ENCODE measurements around the gene MYH7. TPM values are rescaled to one million over a fixed set of nuclear protein-coding genes. Genes with fewer than 3 reads are reported as not detected.
"Not testable (repeated sequence)": the region's sequence is repeated elsewhere in the genome, so short reads cannot be mapped to it uniquely, and the experiment has no call there.

Gene MYH7
- polyA plus RNA-seq, 4 donors = 0.37 to 8.6 (median 2.6) TPM

- Histone ChIP-seq H3K27ac (ENCODE audit: low read depth in 1 of 3, low read length in 2 of 3) (no peak overlapping the region), H3K27me3 (ENCODE audit: control insufficient read depth in 3 of 3, insufficient read depth in 3 of 3, low read length in 3 of 3) (peaks cover 0 to 13% (median 0%) of the 10 kb centered on the region in 3 donors), H3K36me3 (ENCODE audit: control insufficient read depth in 3 of 3, insufficient read depth in 2 of 3, low read depth in 1 of 3, low read length in 3 of 3) (no peaks in the 10 kb centered on the region), H3K9me3 (ENCODE audit: control insufficient read depth in 2 of 2, insufficient read depth in 1 of 2, low read depth in 1 of 2, low read length in 1 of 2) (no peaks in the 10 kb centered on the region), H3K4me1 (ENCODE audit: control insufficient read depth in 3 of 3, insufficient read depth in 2 of 3, low read depth in 1 of 3, low read length in 2 of 3) (no peaks in the 10 kb centered on the region), H3K4me3 (ENCODE audit: low read depth in 1 of 3, low read length in 3 of 3) (no peak overlapping the region)
- no peak for FAIRE-seq
- 80 to 88% (median 86%) methylated on average over 13 to 14 of the region's 14 CpGs for WGBS, 3 donors
- no peak for DNase-seq
Observed at GRCh38 chr14:23404331-23404900, 31.0 kb downstream of the MYH7 start.

DNA sequence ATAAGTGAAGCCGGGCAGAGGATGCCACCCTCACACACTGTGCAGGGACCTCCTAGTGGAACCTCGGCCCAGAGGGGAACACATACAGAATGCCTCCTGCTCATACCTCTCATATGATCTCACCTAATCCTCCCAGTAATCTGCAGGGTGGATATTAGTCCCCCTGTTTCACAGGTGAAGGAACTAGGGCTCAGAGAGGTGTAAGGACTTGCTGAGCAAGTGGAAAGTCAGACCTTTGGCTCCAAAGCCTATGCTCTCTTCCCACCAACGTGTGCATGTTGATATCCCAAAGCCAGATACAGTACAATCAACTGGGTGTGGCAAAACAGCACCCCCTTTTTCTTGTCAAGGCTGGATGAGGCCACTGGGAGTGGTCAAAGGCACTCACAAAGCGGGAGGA, 31.6 kb downstream of the MYH7 start:
- FAIRE-seq (no peak), DNase-seq (no peak)
- Histone ChIP-seq H3K36me3 (ENCODE audit: control insufficient read depth in 3 of 3, insufficient read depth in 2 of 3, low read depth in 1 of 3, low read length in 3 of 3) (no peaks in the 10 kb centered on the region), H3K9me3 (ENCODE audit: control insufficient read depth in 2 of 2, insufficient read depth in 1 of 2, low read depth in 1 of 2, low read length in 1 of 2) (no peaks in the 10 kb centered on the region), H3K27me3 (ENCODE audit: control insufficient read depth in 3 of 3, insufficient read depth in 3 of 3, low read length in 3 of 3) (peaks cover 0 to 13% (median 0%) of the 10 kb centered on the region in 3 donors), H3K4me1 (ENCODE audit: control insufficient read depth in 3 of 3, insufficient read depth in 2 of 3, low read depth in 1 of 3, low read length in 2 of 3) (no peaks in the 10 kb centered on the region), H3K27ac (ENCODE audit: low read depth in 1 of 3, low read length in 2 of 3) (no peak overlapping the region), H3K4me3 (ENCODE audit: low read depth in 1 of 3, low read length in 3 of 3) (no peak overlapping the region)
- WGBS, 3 donors = 59 to 66% (median 61%) methylated on average over 4 of the region's 4 CpGs

DNA sequence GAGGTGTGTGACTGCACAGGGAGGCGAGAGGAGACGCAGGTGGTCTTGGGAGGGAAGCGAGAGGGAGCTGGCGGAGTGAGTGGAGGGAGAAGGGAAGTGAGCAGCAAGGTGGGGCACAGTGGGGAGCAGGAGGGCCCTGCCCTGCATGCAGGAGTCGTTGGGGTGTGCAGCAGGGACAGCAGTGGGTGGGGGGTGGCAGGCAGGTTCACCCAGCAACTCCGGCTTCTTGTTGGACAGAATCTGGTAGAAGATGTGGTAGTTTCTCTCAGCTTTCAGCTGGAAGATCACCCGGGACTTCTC, 32.4 kb downstream of the MYH7 start:
- FAIRE-seq = no peak
- H3K27ac ChIP-seq (ENCODE audit: low read depth in 1 of 3, low read length in 2 of 3) = no peak overlapping the region
- peaks cover 0 to 15% (median 0%) of the 10 kb centered on the region in 3 donors for H3K27me3 ChIP-seq (ENCODE audit: control insufficient read depth in 3 of 3, insufficient read depth in 3 of 3, low read length in 3 of 3)
- DNase-seq = no peak
- H3K9me3 ChIP-seq (ENCODE audit: control insufficient read depth in 2 of 2, insufficient read depth in 1 of 2, low read depth in 1 of 2, low read length in 1 of 2) = no peaks in the 10 kb centered on the region
- WGBS, 3 donors = 53 to 62% (median 60%) methylated on average over 7 of the region's 7 CpGs
- H3K4me3 ChIP-seq (ENCODE audit: low read depth in 1 of 3, low read length in 3 of 3) = no peak overlapping the region
- H3K36me3 ChIP-seq (ENCODE audit: control insufficient read depth in 3 of 3, insufficient read depth in 2 of 3, low read depth in 1 of 3, low read length in 3 of 3) = no peaks in the 10 kb centered on the region
- H3K4me1 ChIP-seq (ENCODE audit: control insufficient read depth in 3 of 3, insufficient read depth in 2 of 3, low read depth in 1 of 3, low read length in 2 of 3) = no peaks in the 10 kb centered on the region

DNA sequence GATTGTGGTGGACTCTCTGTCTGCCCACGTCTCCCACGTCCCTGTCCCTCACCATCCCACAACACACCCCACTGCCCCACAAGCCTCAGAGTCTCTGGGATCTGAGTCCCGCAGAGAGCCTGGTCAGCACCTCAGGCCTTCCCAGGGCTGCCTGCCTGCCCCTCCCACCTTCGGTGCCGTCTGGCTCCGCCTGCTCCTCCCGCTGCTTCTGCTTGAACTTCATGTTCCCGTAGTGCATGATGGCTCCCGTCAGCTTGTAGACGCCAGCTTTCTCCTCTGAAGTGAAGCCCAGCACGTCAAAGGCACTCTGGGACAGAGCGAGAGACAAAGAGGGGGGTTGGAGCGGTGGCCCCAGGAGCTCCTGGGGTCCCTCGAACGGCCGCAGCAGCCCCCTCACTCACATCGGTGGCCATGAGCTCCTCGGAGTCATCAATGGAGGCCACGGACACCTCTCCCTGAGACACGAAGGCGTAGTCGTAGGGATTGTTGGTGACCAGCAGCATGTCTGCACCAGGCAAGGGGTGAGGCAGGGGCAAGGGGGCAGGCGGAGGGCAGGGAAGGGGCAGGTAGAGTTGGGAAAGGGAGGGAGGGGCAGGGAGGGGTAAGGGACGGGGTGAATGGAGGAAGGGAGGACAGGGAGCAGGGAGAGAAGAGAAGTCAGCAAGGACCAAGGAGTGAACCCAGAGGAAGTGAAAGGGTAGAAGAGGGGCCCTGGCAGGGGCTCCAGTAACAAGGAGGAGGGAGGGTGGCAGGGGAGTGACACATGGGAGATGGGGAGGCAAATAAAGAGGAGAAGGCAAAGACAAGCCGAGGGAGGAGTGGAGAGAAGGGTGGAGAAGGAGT, 32.9 kb downstream of the MYH7 start:
- H3K9me3 ChIP-seq (ENCODE audit: control insufficient read depth in 2 of 2, insufficient read depth in 1 of 2, low read depth in 1 of 2, low read length in 1 of 2) = no peaks in the 10 kb centered on the region
- H3K27me3 ChIP-seq (ENCODE audit: control insufficient read depth in 3 of 3, insufficient read depth in 3 of 3, low read length in 3 of 3) = peaks cover 0 to 15% (median 0%) of the 10 kb centered on the region in 3 donors
- no peaks in the 10 kb centered on the region for H3K36me3 ChIP-seq (ENCODE audit: control insufficient read depth in 3 of 3, insufficient read depth in 2 of 3, low read depth in 1 of 3, low read length in 3 of 3)
- H3K4me3 ChIP-seq (ENCODE audit: low read depth in 1 of 3, low read length in 3 of 3) = no peak overlapping the region
- WGBS, 3 donors = 53 to 67% (median 67%) methylated on average over 24 to 25 of the region's 25 CpGs
- no peaks in the 10 kb centered on the region for H3K4me1 ChIP-seq (ENCODE audit: control insufficient read depth in 3 of 3, insufficient read depth in 2 of 3, low read depth in 1 of 3, low read length in 2 of 3)
- DNase-seq (no peak), FAIRE-seq (no peak)
- no peak overlapping the region for H3K27ac ChIP-seq (ENCODE audit: low read depth in 1 of 3, low read length in 2 of 3)

- H3K9me3 ChIP-seq (ENCODE audit: control insufficient read depth in 2 of 2, insufficient read depth in 1 of 2, low read depth in 1 of 2, low read length in 1 of 2) = no peaks in the 10 kb centered on the region
- H3K27ac ChIP-seq (ENCODE audit: low read depth in 1 of 3, low read length in 2 of 3) = no peak overlapping the region
- no peak overlapping the region for H3K4me3 ChIP-seq (ENCODE audit: low read depth in 1 of 3, low read length in 3 of 3)
- FAIRE-seq (no peak), DNase-seq (no peak)
- 69 to 79% (median 76%) methylated on average over 4 of the region's 4 CpGs for WGBS, 3 donors
- H3K27me3 ChIP-seq (ENCODE audit: control insufficient read depth in 3 of 3, insufficient read depth in 3 of 3, low read length in 3 of 3) = peaks cover 0 to 15% (median 0%) of the 10 kb centered on the region in 3 donors
- no peaks in the 10 kb centered on the region for H3K36me3 ChIP-seq (ENCODE audit: control insufficient read depth in 3 of 3, insufficient read depth in 2 of 3, low read depth in 1 of 3, low read length in 3 of 3)
- no peaks in the 10 kb centered on the region for H3K4me1 ChIP-seq (ENCODE audit: control insufficient read depth in 3 of 3, insufficient read depth in 2 of 3, low read depth in 1 of 3, low read length in 2 of 3)
Observed at GRCh38 chr14:23401291-23401690, 34.2 kb downstream of the MYH7 start.

GRCh38 chr14:23400496-23401149, 34.8 kb downstream of the MYH7 start:
- not testable (repeated sequence) for DNase-seq, FAIRE-seq
- WGBS, 3 donors = 82 to 87% (median 86%) methylated on average over 16 of the region's 16 CpGs

GRCh38 chr14:23399591-23399990, 35.9 kb downstream of the MYH7 start:
- no peak overlapping the region for H3K27ac ChIP-seq (ENCODE audit: low read depth in 1 of 3, low read length in 2 of 3)
- 79 to 86% (median 86%) methylated on average over 6 of the region's 6 CpGs for WGBS, 3 donors

More at GRCh38 chr14:23400496-23401149, 34.8 kb downstream of the MYH7 start:
- not testable (repeated sequence) for H3K4me1 ChIP-seq (ENCODE audit: control insufficient read depth in 3 of 3, insufficient read depth in 2 of 3, low read depth in 1 of 3, low read length in 2 of 3); H3K27ac ChIP-seq (ENCODE audit: low read depth in 1 of 3, low read length in 2 of 3); H3K36me3 ChIP-seq (ENCODE audit: control insufficient read depth in 3 of 3, insufficient read depth in 2 of 3, low read depth in 1 of 3, low read length in 3 of 3); H3K4me3 ChIP-seq (ENCODE audit: low read depth in 1 of 3, low read length in 3 of 3); H3K9me3 ChIP-seq (ENCODE audit: control insufficient read depth in 2 of 2, insufficient read depth in 1 of 2, low read depth in 1 of 2, low read length in 1 of 2)
- peaks cover 0 to 13% (median 0%) of the 10 kb centered on the region in 3 donors for H3K27me3 ChIP-seq (ENCODE audit: control insufficient read depth in 3 of 3, insufficient read depth in 3 of 3, low read length in 3 of 3)

GRCh38 chr14:23399136-23399535, 36.3 kb downstream of the MYH7 start:
- no peaks in the 10 kb centered on the region for H3K4me1 ChIP-seq (ENCODE audit: control insufficient read depth in 3 of 3, insufficient read depth in 2 of 3, low read depth in 1 of 3, low read length in 2 of 3)
- FAIRE-seq = no peak
- H3K27ac ChIP-seq (ENCODE audit: low read depth in 1 of 3, low read length in 2 of 3) = no peak overlapping the region

More at GRCh38 chr14:23399591-23399990, 35.9 kb downstream of the MYH7 start:
- H3K36me3 ChIP-seq (ENCODE audit: control insufficient read depth in 3 of 3, insufficient read depth in 2 of 3, low read depth in 1 of 3, low read length in 3 of 3) = no peaks in the 10 kb centered on the region
- H3K4me1 ChIP-seq (ENCODE audit: control insufficient read depth in 3 of 3, insufficient read depth in 2 of 3, low read depth in 1 of 3, low read length in 2 of 3) = no peaks in the 10 kb centered on the region
- DNase-seq (no peak), FAIRE-seq (no peak)
- H3K27me3 ChIP-seq (ENCODE audit: control insufficient read depth in 3 of 3, insufficient read depth in 3 of 3, low read length in 3 of 3) = peaks cover 0 to 13% (median 0%) of the 10 kb centered on the region in 3 donors
- H3K9me3 ChIP-seq (ENCODE audit: control insufficient read depth in 2 of 2, insufficient read depth in 1 of 2, low read depth in 1 of 2, low read length in 1 of 2) = no peaks in the 10 kb centered on the region
- H3K4me3 ChIP-seq (ENCODE audit: low read depth in 1 of 3, low read length in 3 of 3) = no peak overlapping the region

More at GRCh38 chr14:23399136-23399535, 36.3 kb downstream of the MYH7 start:
- no peak for DNase-seq
- WGBS, 3 donors = 87 to 96% (median 89%) methylated on average over 3 of the region's 3 CpGs
- no peaks in the 10 kb centered on the region for H3K9me3 ChIP-seq (ENCODE audit: control insufficient read depth in 2 of 2, insufficient read depth in 1 of 2, low read depth in 1 of 2, low read length in 1 of 2)
- H3K4me3 ChIP-seq (ENCODE audit: low read depth in 1 of 3, low read length in 3 of 3) = no peak overlapping the region
- no peaks in the 10 kb centered on the region for H3K36me3 ChIP-seq (ENCODE audit: control insufficient read depth in 3 of 3, insufficient read depth in 2 of 3, low read depth in 1 of 3, low read length in 3 of 3)
- H3K27me3 ChIP-seq (ENCODE audit: control insufficient read depth in 3 of 3, insufficient read depth in 3 of 3, low read length in 3 of 3) = peaks cover 0 to 13% (median 0%) of the 10 kb centered on the region in 3 donors

Data from small intestine (tissue), 7 donors.